Measurements from ENCODE around the gene ADCY2.

DNA sequence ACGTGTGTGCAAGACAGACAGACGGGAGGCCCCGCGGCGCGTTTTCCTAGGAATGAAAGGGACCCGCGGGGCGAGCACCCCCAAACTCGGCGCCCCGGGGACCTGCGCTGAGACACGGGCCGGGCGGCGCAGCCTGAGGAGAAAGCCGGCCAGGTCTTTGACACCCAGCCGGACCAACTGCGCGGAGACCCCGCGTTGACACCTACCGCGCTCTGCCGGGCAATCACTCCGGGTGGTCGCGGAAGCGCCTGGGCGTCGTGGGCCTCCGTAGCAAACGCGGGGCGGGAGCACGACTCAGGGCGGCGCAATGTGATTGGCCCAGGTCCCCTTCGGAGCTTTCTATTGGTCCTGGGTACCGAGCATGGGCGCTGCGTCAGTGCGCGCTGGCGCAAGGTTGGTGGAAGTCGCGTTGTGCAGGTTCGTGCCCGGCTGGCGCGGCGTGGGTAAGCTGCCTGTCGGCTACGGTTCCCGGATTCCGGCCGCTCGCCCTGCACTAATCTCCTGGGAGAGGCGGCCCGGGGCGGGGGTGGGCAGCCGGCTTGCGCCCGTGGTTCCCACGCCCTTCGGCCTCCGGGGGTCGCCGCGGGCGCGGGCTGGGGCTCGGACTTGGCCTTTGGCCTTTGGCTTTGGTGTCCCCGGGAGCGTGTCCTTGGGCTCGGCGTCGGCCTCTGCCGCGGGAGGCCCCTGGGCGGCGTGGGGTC, 473.0 kb downstream of the ADCY2 start, which contains the start of the genes FASTKD3 and MTRR:
- TF ChIP-seq, protein P1, sequence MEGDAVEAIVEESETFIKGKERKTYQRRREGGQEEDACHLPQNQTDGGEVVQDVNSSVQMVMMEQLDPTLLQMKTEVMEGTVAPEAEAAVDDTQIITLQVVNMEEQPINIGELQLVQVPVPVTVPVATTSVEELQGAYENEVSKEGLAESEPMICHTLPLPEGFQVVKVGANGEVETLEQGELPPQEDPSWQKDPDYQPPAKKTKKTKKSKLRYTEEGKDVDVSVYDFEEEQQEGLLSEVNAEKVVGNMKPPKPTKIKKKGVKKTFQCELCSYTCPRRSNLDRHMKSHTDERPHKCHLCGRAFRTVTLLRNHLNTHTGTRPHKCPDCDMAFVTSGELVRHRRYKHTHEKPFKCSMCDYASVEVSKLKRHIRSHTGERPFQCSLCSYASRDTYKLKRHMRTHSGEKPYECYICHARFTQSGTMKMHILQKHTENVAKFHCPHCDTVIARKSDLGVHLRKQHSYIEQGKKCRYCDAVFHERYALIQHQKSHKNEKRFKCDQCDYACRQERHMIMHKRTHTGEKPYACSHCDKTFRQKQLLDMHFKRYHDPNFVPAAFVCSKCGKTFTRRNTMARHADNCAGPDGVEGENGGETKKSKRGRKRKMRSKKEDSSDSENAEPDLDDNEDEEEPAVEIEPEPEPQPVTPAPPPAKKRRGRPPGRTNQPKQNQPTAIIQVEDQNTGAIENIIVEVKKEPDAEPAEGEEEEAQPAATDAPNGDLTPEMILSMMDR (IDR thresholded peaks at IDR 0.05; ENCODE audit: low read depth, low read length): no peak
- TF ChIP-seq EZH2phosphoT487 (IDR thresholded peaks at IDR 0.05; ENCODE audit: low read depth): no peak

All from OCI-LY3 (cell line).